PC-3 (cell line): ENCODE data around the gene SYNJ1. TPM values are rescaled to one million over a fixed set of nuclear protein-coding genes. Genes with fewer than 3 reads are reported as not detected.

Experiments used
- ATAC-seq: fragments of 200-7000 bp; cut with Tn5 transposase; 2 replicates; pipeline ENCODE4 v1.9.1; 2020; ENCODE audit warnings: mild to moderate bottlenecking, moderate library complexity
- BruUV-seq: library from RNA; stranded (reverse); fragments of 400-500 nt; replicated peaks from 2 replicates; lab custom pipeline; 2021; lab: Mats Ljungman, UMichigan
- CTCF ChIA-PET: fragments of 300-600 bp; sonication (Branson Sonifier 250); formaldehyde crosslinking; loops from one replicate; lab custom pipeline; 2022; ENCODE audit warnings: antibody characterized with exemption; lab: Charles Lee
- POLR2A ChIA-PET: fragments of 300-600 bp; sonication (Branson Sonifier 250); formaldehyde crosslinking; loops from one replicate; lab custom pipeline; 2022; ENCODE audit warnings: antibody characterized with exemption; ENCODE audit not compliant: unreplicated experiment; lab: Charles Lee
- DNase-seq: peaks from one replicate; pipeline ENCODE4 v3.0.0-alpha.2; 2015
- H2AFZ ChIP-seq: fragments of 300-600 bp; sonication (generic); 2 replicates; pipeline ENCODE4 v1.6.0; 2016; ENCODE audit warnings: antibody characterized with exemption, low read length
- H3F3A ChIP-seq: fragments of 300-600 bp; sonication (generic); one replicate; pipeline ENCODE4 v1.6.0; 2017; ENCODE audit warnings: antibody characterized with exemption, low read length, control low read depth, mild to moderate bottlenecking; ENCODE audit not compliant: unreplicated experiment
- H3K27ac ChIP-seq: fragments of 300-600 bp; sonication (generic); 2 replicates; pipeline ENCODE4 v1.5.1; 2016; ENCODE audit warnings: mild to moderate bottlenecking, low read length
- H3K27me3 ChIP-seq: fragments of 300-600 bp; sonication (generic); 2 replicates; pipeline ENCODE4 v1.6.1; 2016; ENCODE audit warnings: low read length, mixed read lengths
- H3K36me3 ChIP-seq: fragments of 300-600 bp; sonication (generic); 2 replicates; pipeline ENCODE4 v1.6.1; 2016; ENCODE audit warnings: low read depth, mixed run types, low read length, mixed read lengths
- H3K4me1 ChIP-seq: fragments of 300-600 bp; sonication (generic); 2 replicates; pipeline ENCODE4 v1.5.1; 2016; ENCODE audit warnings: low read length; ENCODE audit not compliant: insufficient read depth
- H3K4me2 ChIP-seq: fragments of 300-600 bp; sonication (generic); 2 replicates; pipeline ENCODE4 v1.6.0; 2016; ENCODE audit warnings: low read length
- H3K4me3 ChIP-seq: fragments of 300-600 bp; sonication (generic); 2 replicates; pipeline ENCODE4 v1.5.1; 2016; ENCODE audit warnings: mild to moderate bottlenecking, low read length, mixed read lengths
- H3K79me2 ChIP-seq: fragments of 300-600 bp; sonication (generic); 2 replicates; pipeline ENCODE4 v1.6.1; 2017; ENCODE audit warnings: low read length, mixed read lengths
- H3K9ac ChIP-seq: fragments of 300-600 bp; sonication (generic); 2 replicates; pipeline ENCODE4 v1.6.0; 2016; ENCODE audit warnings: mild to moderate bottlenecking, low read length
- H3K9me2 ChIP-seq: fragments of 300-600 bp; sonication (generic); replicated peaks from 2 replicates; pipeline ENCODE4 v1.6.1; 2016; ENCODE audit warnings: mixed run types, low read length, mixed read lengths
- H3K9me3 ChIP-seq: fragments of 300-600 bp; sonication (generic); 2 replicates; pipeline ENCODE4 v1.6.1; 2016; ENCODE audit warnings: low read length, mixed read lengths
- H4K20me1 ChIP-seq: fragments of 300-600 bp; sonication (generic); 2 replicates; pipeline ENCODE4 v1.6.1; 2016; ENCODE audit warnings: low read length, mixed read lengths
- EZH2 ChIP-seq: fragments of 300-600 bp; sonication (generic); IDR thresholded peaks from one replicate; pipeline ENCODE4 v1.6.1; 2017; ENCODE audit warnings: antibody characterized with exemption, mild to moderate bottlenecking, low read length; ENCODE audit not compliant: unreplicated experiment
- EZH2phosphoT487 ChIP-seq: fragments of 300-600 bp; sonication (generic); IDR thresholded peaks from 2 replicates; pipeline ENCODE4 v1.6.1; 2018; ENCODE audit warnings: mild to moderate bottlenecking, antibody characterized with exemption, low read length, borderline replicate concordance
- intact Hi-C: fragments of 100-400 bp; cut with micrococcal nuclease; formaldehyde crosslinking; loops from 2 replicates; pipeline ENCODE4 v1.9.0; 2023
- total RNA-seq: library from RNA; depleted of rRNA; stranded (reverse); fragments of >200 nt; gene quantifications from 2 replicates; pipeline ENCODE4 v1.2.3, GENCODE V29; 2014
- TF ChIP-seq, protein P1 (sequence below): fragments of 300-600 bp; sonication (generic); conservative IDR thresholded peaks from 2 replicates; pipeline ENCODE4 v1.5.1; 2017; ENCODE audit warnings: antibody characterized with exemption, low read depth, mild to moderate bottlenecking, low read length

Gene SYNJ1
- total RNA-seq, 1 experiment from 2014 or later: 7.0 TPM

- intact Hi-C loops: no loop called here
- CTCF ChIA-PET: no interaction called here
- no TSS peak for BruUV-seq
These were observed 4.7 kb upstream of the SYNJ1 start for GRCh38 chr21:32732544-32732943.

DNA sequence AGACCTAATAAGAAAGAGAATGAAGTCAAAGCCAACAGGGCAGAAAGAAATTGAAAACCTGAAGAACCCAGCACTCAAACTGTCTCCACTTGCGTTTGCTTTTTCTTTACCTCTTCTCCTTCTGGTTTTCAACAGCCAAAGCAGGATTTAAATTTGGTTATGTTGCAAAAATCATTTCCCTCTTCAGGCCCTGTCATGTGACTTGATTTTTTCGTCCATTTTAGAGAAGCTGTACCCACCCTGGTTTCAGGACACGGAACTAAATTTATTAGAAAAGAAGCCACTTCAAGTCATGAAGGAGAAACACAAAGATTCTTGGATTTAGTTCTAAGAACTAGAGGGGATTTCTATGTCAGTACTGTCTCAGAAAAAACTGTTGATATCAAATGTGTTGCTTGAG, 1.0 kb upstream of the SYNJ1 start:
- Histone ChIP-seq H2AFZ (peak overlapping the region; percentile 86), H3K4me1 (peaks cover 12% of the 10 kb centered on the region), H3K4me3 (peak overlapping the region; percentile 80), H3K27me3 (no peaks in the 10 kb centered on the region), H3K9me2 (no peaks in the 10 kb centered on the region), H3K9ac (no peak overlapping the region), H4K20me1 (no peaks in the 10 kb centered on the region), H3K79me2 (peaks cover 15% of the 10 kb centered on the region), H3K9me3 (no peaks in the 10 kb centered on the region), H3K4me2 (peak overlapping the region; percentile 92), H3F3A (no peaks in the 10 kb centered on the region), H3K27ac (no peak overlapping the region), H3K36me3 (no peaks in the 10 kb centered on the region)
- intact Hi-C loops: loop anchor here (2.0 to 5.0 kb wide), 4 partner anchors 44 to 723 kb away; no protein-coding TSS in a partner anchor
- ATAC-seq (no peak), DNase-seq (no peak)
- no TSS peak for BruUV-seq
- POLR2A ChIA-PET: interaction anchor here (0.6 kb wide), 3 partner anchors 23 to 501 kb away, joined by 3 read pairs; no protein-coding TSS in a partner anchor
- TF ChIP-seq EZH2phosphoT487: no peak
- TF ChIP-seq, protein P1, sequence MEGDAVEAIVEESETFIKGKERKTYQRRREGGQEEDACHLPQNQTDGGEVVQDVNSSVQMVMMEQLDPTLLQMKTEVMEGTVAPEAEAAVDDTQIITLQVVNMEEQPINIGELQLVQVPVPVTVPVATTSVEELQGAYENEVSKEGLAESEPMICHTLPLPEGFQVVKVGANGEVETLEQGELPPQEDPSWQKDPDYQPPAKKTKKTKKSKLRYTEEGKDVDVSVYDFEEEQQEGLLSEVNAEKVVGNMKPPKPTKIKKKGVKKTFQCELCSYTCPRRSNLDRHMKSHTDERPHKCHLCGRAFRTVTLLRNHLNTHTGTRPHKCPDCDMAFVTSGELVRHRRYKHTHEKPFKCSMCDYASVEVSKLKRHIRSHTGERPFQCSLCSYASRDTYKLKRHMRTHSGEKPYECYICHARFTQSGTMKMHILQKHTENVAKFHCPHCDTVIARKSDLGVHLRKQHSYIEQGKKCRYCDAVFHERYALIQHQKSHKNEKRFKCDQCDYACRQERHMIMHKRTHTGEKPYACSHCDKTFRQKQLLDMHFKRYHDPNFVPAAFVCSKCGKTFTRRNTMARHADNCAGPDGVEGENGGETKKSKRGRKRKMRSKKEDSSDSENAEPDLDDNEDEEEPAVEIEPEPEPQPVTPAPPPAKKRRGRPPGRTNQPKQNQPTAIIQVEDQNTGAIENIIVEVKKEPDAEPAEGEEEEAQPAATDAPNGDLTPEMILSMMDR: no peak
- TF ChIP-seq EZH2: no peak
- CTCF ChIA-PET: no interaction called here

More at GRCh38 chr21:32732544-32732943, 4.7 kb upstream of the SYNJ1 start:
- no peak overlapping the region for H3K4me3 ChIP-seq
- H3K36me3 ChIP-seq: peaks cover 29% of the 10 kb centered on the region
- H2AFZ ChIP-seq: no peak overlapping the region
- H4K20me1 ChIP-seq: no peaks in the 10 kb centered on the region
- POLR2A ChIA-PET: no interaction called here
- H3K4me2 ChIP-seq: no peak overlapping the region
- H3K27me3 ChIP-seq: no peaks in the 10 kb centered on the region
- peaks cover 5% of the 10 kb centered on the region; the same call in 1 of the 2 replicates for H3K4me1 ChIP-seq
- H3K79me2 ChIP-seq: no peaks in the 10 kb centered on the region
- DNase-seq (peak; percentile 11), ATAC-seq (no peak)
- no peaks in the 10 kb centered on the region for H3F3A ChIP-seq
- H3K9ac ChIP-seq: no peak overlapping the region
- TF ChIP-seq EZH2 (no peak), EZH2phosphoT487 (no peak)
- TF ChIP-seq, protein P1: no peak
- no peaks in the 10 kb centered on the region for H3K9me2 ChIP-seq
- H3K27ac ChIP-seq: no peak overlapping the region
- H3K9me3 ChIP-seq: no peaks in the 10 kb centered on the region

DNA sequence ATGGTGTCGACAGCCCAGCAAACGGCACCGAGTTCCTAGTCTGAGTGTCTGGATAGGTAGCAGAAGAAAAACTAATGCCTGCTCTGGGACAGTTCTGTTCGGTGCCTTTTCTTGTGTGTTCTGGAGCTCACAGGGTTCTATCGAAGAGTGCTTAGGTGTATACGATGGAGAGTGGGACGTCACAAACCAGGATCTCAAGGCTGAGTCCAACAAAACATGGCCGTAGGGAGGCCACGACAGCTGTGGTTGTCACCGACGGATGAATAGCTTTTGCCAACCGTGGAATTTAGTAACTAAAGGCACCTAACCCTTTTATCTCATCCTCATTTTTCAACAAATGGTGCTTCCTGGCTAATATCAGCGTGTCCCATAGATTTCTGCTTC, 635 bp upstream of the SYNJ1 start:
- Histone ChIP-seq H3K4me2 (peak overlapping the region; percentile 92), H2AFZ (peak overlapping the region; percentile 86), H4K20me1 (no peaks in the 10 kb centered on the region), H3K4me1 (peaks cover 12% of the 10 kb centered on the region), H3K36me3 (no peaks in the 10 kb centered on the region), H3K9ac (peak overlapping the region; percentile 71), H3K79me2 (peaks cover 15% of the 10 kb centered on the region), H3F3A (no peaks in the 10 kb centered on the region), H3K4me3 (peak overlapping the region; percentile 80), H3K9me3 (no peaks in the 10 kb centered on the region), H3K9me2 (no peaks in the 10 kb centered on the region), H3K27ac (no peak overlapping the region), H3K27me3 (no peaks in the 10 kb centered on the region)
- POLR2A ChIA-PET: interaction anchor here (0.6 kb wide), 3 partner anchors 23 to 975 kb away, joined by 3 read pairs; no protein-coding TSS in a partner anchor
- ATAC-seq (no peak), DNase-seq (no peak)
- CTCF ChIA-PET: interaction anchor here (0.7 to 1.3 kb wide), 2 partner anchors 27 to 43 kb away, joined by 4 to 10 read pairs; partner anchors contain the start of gene PAXBP1
- TF ChIP-seq, protein P1: no peak
- TF ChIP-seq EZH2phosphoT487 (no peak), EZH2 (no peak)
- intact Hi-C loops: loop anchor here (2.0 to 5.0 kb wide), 4 partner anchors 44 to 724 kb away; no protein-coding TSS in a partner anchor
- BruUV-seq: TSS peak; percentile 67
